Upper lobe of left lung (tissue), 6 donors: ENCODE results near the gene ATG7. TPM values are rescaled to one million over a fixed set of nuclear protein-coding genes. Genes with fewer than 3 reads are reported as not detected.
A peak's percentile ranks its signal among the peaks of the same experiment; 100 is the strongest.

ENCODE experiments used
- ATAC-seq, 2 donors: fragments of 200-7000 bp; cut with Tn5 transposase; one replicate each; pipeline ENCODE4 v1.9.1; 2022; ENCODE audit warnings: mild to moderate bottlenecking in 2 of 2, moderate library complexity in 2 of 2; ENCODE audit not compliant: low FRiP score in 2 of 2
- DNase-seq, 2 donors: peaks; one replicate each; pipeline ENCODE4 v3.0.0-alpha.2; 2019 to 2020
- H3K27ac ChIP-seq, 4 donors: fragments of 200-600 bp; sonication (generic); one replicate each; pipeline ENCODE4 v1.5.1; 2016 to 2019
- H3K27me3 ChIP-seq, 4 donors: fragments of 200-600 bp; sonication (generic); one replicate each; pipeline ENCODE4 v1.5.1; 2017 to 2019
- H3K36me3 ChIP-seq, 4 donors: fragments of 200-600 bp; sonication (generic); one replicate each; pipeline ENCODE4 v1.5.1; 2016 to 2019
- H3K4me1 ChIP-seq, 4 donors: fragments of 200-600 bp; sonication (generic); one replicate each; pipeline ENCODE4 v1.5.1; 2018 to 2019
- H3K4me3 ChIP-seq, 4 donors: fragments of 200-600 bp; sonication (generic); one replicate each; pipeline ENCODE4 v1.5.1; 2017 to 2019; ENCODE audit warnings: mild to moderate bottlenecking in 2 of 4, moderate library complexity in 1 of 4
- H3K9me3 ChIP-seq, 4 donors: fragments of 200-600 bp; sonication (generic); one replicate each; pipeline ENCODE4 v1.5.1; 2018 to 2019
- CTCF ChIP-seq, 6 experiments: fragments of 450-650 bp in 4 of 6; fragments of 200-600 bp in 2 of 6; sonication (generic) in 2 of 6; IDR thresholded peaks; one replicate each; pipeline ENCODE4 v1.5.1; 2016 to 2019; ENCODE audit warnings: antibody characterized with exemption in 6 of 6
- EP300 ChIP-seq, 4 donors: sonication (generic); formaldehyde crosslinking; IDR thresholded peaks; one replicate each; pipeline ENCODE4 v1.5.1; 2017; ENCODE audit warnings: antibody characterized with exemption in 4 of 4, control low read depth in 2 of 4
- POLR2A ChIP-seq, 4 donors: fragments of 450-650 bp; IDR thresholded peaks; one replicate each; pipeline ENCODE4 v1.5.1; 2016 to 2017; ENCODE audit warnings: antibody characterized with exemption in 4 of 4, mild to moderate bottlenecking in 2 of 4
- POLR2AphosphoS5 ChIP-seq, 2 donors: sonication (generic); formaldehyde crosslinking; IDR thresholded peaks; one replicate each; pipeline ENCODE4 v1.5.1; 2017; ENCODE audit warnings: antibody characterized with exemption in 2 of 2
- WGBS, 2 donors: methylation state at CpG; one replicate each; pipeline ENCODE4 v1.1.5; 2017 to 2018; 5-methylcytosine and 5-hydroxymethylcytosine counted together
- total RNA-seq, 6 donors: library from RNA; depleted of rRNA in 4 of 6; stranded (reverse); fragments of >200 nt in 4 of 6; gene quantifications; one replicate each; pipeline versions ENCODE4 v1.1.0 to v1.2.1, GENCODE V29; 2016 to 2021
- donor health status: DM: no; HTN: no; CAD: no; lungs with moderate emphysema.
- donor health status: DM: no; HTN: yes; CAD: no; lungs with severe emphysema.

The ATG7 gene
- total RNA-seq, 6 donors from 2014 or later, result 52.4 to 195 (median 74.1) TPM

DNA sequence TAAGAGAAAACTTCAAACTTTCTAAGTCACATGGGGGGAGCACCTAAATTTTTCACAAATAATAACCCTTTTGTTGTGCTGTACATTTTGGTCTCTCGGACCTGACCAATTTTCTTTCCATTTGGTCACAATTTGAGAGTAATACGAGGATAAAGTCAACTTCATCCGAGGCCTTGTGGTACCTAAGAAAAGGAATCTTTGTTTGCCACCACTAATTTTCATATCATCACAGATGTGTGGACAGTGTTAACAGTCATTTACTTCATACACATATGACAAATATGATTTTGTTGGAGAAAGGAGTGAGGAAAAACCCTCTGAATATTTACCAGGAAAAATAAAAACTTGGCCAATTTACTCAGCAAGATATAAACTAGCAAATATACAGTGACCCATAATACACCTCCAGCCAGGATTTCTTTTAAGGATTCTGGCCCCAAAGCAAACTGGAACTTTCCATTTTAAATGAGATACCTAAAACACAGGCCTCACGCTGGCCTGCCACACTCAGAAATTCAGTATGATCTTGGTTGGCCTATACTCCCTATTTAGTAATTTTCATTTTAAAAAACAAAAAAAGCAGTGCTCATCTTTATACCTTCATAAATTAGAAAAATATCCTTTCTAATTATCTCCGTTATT lies 330.8 kb downstream of the ATG7 start:
- DNase-seq (no peak), ATAC-seq (no peak)
- H3K9me3 ChIP-seq, result no peaks in the 10 kb centered on the region
- no peaks in the 10 kb centered on the region for H3K27me3 ChIP-seq
- 86% methylated on average over 5 of the region's 5 CpGs for WGBS, 2 donors
- peak overlapping the region; percentile 59 to 76 (median 71) for H3K27ac ChIP-seq
- H3K36me3 ChIP-seq, result peaks cover 7 to 24% (median 11%) of the 10 kb centered on the region in 4 donors
- H3K4me1 ChIP-seq, result peaks cover 18 to 42% (median 28%) of the 10 kb centered on the region in 4 donors
- no peak for TF ChIP-seq POLR2AphosphoS5 (IDR thresholded peaks at IDR 0.05)
- TF ChIP-seq EP300 (IDR thresholded peaks at IDR 0.05), result no peak
- no peak for TF ChIP-seq POLR2A (IDR thresholded peaks at IDR 0.05)
- H3K4me3 ChIP-seq, result no peak overlapping the region

DNA sequence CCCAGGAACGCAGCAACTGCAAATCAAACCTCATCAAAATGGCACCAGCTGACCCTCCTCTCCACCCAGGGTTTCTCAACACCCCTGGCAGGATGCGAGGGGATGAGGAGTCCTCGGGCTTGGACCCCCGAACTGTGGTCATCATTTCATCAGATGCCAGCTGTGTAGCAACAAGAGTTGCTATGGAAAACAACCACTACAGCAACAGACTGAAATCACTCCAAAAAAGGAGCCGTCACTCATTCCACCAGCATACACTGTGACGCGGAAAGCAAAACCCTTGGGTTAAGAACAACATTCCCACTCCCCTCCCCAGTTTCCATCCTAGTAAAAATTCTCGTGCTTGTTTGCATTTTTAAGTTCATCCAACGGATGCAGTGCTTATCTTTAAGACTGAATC lies 331.4 kb downstream of the ATG7 start:
- TF ChIP-seq EP300 (IDR thresholded peaks at IDR 0.05), result peak in 2 of 4 donors; percentile 6 to 11
- peak; percentile 15 to 57 for TF ChIP-seq POLR2AphosphoS5 (IDR thresholded peaks at IDR 0.05)
- TF ChIP-seq CTCF (IDR thresholded peaks at IDR 0.05), result no peak
- no peak for TF ChIP-seq POLR2A (IDR thresholded peaks at IDR 0.05)
- Histone ChIP-seq H3K9me3 (no peaks in the 10 kb centered on the region), H3K4me3 (no peak overlapping the region), H3K36me3 (peaks cover 7 to 24% (median 11%) of the 10 kb centered on the region in 4 donors), H3K27me3 (no peaks in the 10 kb centered on the region), H3K27ac (peak overlapping the region; percentile 59 to 76 (median 71)), H3K4me1 (peaks cover 18 to 48% (median 28%) of the 10 kb centered on the region in 4 donors)
- 48 to 71% methylated on average over 8 to 9 of the region's 9 CpGs for WGBS, 2 donors
- DNase-seq, result no peak
- peak; percentile 61 to 74 for ATAC-seq

DNA sequence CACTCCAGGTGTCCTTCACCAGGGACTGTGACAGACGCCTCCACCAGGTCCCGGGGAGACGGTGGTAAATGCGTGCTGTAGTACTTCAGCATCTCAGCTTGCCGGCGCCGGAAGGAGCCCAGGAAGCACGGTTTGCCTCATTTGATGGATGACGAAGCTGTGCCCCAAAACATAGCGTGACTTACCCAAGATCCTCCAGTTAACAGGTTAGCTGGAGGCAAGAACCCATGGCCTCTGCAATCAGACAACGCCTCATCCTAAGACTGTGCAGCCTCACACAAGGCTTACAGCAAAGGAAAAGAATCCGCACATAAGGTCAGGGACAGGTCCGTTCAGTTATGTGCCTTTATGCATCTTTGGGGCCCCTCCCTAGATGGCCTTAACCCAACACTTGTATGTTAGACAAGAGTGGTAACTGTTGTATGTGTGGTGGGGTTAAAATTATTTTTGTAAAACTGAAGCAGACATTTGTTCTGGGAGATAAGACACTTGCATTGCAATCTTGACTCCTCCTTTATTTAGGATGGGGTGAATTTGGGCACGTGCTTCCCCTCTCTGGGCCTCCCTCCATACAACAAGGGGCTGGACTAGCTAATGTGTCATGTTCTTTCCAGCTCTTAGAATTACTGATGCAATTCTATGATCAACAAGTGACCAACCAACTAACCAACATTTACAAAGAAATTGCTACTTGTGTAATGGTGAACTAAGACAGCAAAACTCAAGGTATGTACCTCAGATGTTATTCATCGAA lies 332.1 kb downstream of the ATG7 start:
- DNase-seq, result no peak
- peaks cover 18 to 52% (median 29%) of the 10 kb centered on the region in 4 donors for H3K4me1 ChIP-seq

GRCh38 chr3:11605398-11605797 lies 333.2 kb downstream of the ATG7 start:
- Histone ChIP-seq H3K4me3 (no peak overlapping the region), H3K36me3 (peaks cover 0 to 17% (median 9%) of the 10 kb centered on the region in 4 donors), H3K27ac (no peak overlapping the region), H3K4me1 (peaks cover 22 to 50% (median 24%) of the 10 kb centered on the region in 4 donors), H3K9me3 (no peaks in the 10 kb centered on the region), H3K27me3 (no peaks in the 10 kb centered on the region)
- ATAC-seq (no peak), DNase-seq (no peak)
- 90 to 95% methylated on average over 1 of the region's 1 CpG for WGBS, 2 donors
- TF ChIP-seq POLR2AphosphoS5 (IDR thresholded peaks at IDR 0.05) (no peak), CTCF (IDR thresholded peaks at IDR 0.05) (no peak), EP300 (IDR thresholded peaks at IDR 0.05) (no peak), POLR2A (IDR thresholded peaks at IDR 0.05) (no peak)

More for the DNA sequence above, 332.1 kb downstream of the ATG7 start:
- Histone ChIP-seq H3K27ac (peak overlapping the region; percentile 59 to 76 (median 71)), H3K9me3 (no peaks in the 10 kb centered on the region), H3K4me3 (no peak overlapping the region), H3K27me3 (no peaks in the 10 kb centered on the region), H3K36me3 (peaks cover 7 to 24% (median 11%) of the 10 kb centered on the region in 4 donors)
- no peak for TF ChIP-seq EP300 (IDR thresholded peaks at IDR 0.05)
- TF ChIP-seq POLR2AphosphoS5 (IDR thresholded peaks at IDR 0.05), result no peak
- 72 to 89% methylated on average over 5 to 15 of the region's 15 CpGs for WGBS, 2 donors
- no peak for ATAC-seq

DNA sequence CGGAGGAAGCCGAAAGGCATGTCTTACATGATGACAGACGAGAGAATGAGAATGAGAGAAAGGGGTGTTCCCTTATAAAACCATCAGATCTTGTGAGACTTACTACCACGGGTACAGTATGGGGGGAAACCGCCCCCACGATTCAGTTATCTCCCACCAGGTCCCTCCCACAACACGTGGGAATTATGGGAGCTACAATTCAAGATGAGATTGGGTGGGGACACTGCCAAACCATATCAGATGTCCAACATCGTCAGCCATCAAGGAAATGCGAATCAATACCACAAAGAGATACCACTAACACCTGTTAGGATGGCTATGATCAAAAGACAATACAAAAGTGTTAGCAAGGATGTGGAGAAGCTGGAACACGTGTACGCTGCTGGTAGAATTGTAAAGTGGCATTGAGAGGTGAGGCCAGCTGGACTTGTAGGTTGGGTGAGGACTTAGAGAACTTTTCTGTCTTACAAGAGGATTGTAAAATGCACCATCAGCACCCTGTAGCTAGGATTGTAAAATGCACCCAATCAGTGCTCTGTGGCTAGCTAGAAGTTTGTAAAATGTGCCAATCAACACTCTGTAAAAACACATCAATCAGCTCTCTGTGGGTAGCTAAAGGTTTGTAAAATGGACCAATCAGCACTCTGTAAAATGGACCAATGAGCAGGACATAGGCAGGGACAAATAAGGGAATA lies 334.0 kb downstream of the ATG7 start:
- Histone ChIP-seq H3K36me3 (peaks cover 0 to 8% (median 1%) of the 10 kb centered on the region in 4 donors), H3K9me3 (no peaks in the 10 kb centered on the region), H3K4me1 (peaks cover 18 to 48% (median 20%) of the 10 kb centered on the region in 4 donors), H3K27ac (no peak overlapping the region), H3K4me3 (no peak overlapping the region), H3K27me3 (no peaks in the 10 kb centered on the region)
- 81 to 82% methylated on average over 11 of the region's 11 CpGs for WGBS, 2 donors
- no peak for TF ChIP-seq POLR2AphosphoS5 (IDR thresholded peaks at IDR 0.05)
- TF ChIP-seq POLR2A (IDR thresholded peaks at IDR 0.05), result no peak
- TF ChIP-seq CTCF (IDR thresholded peaks at IDR 0.05), result no peak
- TF ChIP-seq EP300 (IDR thresholded peaks at IDR 0.05), result no peak
- ATAC-seq, result no peak
- no peak for DNase-seq
